CD4-positive, alpha-beta T cell treated with Interleukin-6 for 4 hours (primary cell): Measurements from ENCODE around the gene PIERCE2.
"Not testable (repeated sequence)": the region's sequence is repeated elsewhere in the genome, so short reads cannot be mapped to it uniquely, and the experiment has no call there.

Source experiments
- DNase-seq: peaks from one replicate; pipeline ENCODE4 v3.0.0-alpha.2; 2020; ENCODE audit warnings: mixed read lengths

The PIERCE2 gene

DNA sequence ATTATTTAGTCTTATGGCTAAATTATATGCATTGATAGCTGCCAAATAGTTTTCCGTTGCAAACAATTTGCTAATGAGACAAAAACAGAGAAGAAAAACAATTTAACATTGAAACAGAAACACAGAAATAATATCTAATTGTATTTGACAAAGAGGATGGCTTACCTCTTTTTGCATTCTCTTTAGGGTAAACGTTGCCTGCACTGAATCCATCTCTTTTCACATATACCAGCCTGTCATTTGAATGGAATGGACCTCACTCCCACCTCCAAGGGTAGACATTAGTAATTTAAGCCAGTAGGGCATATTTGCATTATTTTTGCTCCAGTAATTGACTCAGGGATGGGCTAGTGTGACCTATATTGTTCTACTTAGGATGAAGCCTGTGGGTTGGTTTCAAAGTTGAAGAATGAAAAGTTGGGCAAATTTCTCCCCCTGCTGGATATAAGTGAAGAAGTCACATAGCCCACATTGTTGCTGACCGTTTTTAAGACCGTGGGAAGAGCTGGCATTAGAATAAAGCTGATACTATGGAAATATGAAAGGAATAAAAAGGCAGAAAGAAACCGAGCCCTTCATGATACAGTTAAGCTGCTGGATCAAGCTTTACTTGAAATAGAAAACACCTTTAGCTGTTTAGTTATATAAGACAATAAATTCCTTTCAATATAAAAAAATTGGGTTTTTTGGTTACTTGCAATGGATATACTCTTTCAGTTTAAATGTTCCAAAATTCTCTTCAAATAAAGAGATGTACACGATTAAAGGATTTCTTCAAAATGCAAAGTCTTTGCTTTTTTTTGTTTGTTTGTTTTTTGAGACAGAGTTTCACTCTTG lies 26.9 kb downstream of the PIERCE2 start:
- DNase-seq = peak; percentile 7

DNA sequence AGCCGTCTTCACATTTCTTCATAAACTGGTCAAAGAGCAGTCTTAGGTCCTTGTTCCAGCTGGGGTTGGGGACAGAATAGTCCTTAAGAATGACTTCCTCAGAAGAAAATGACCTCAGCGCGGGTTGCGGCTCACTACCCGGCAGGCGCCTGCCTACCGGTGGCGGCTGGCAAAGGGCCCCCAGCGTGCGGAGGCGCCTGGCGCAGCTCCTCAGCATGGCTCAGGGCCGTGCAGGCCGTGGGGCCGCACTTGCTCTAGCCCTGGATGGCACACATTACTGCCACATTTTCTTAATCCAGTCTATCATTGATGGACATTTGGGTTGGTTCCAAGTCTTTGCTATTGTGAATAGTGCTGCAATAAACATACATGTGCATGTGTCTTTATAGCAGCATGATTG lies 34.8 kb downstream of the PIERCE2 start:
- DNase-seq = not testable (repeated sequence)

DNA sequence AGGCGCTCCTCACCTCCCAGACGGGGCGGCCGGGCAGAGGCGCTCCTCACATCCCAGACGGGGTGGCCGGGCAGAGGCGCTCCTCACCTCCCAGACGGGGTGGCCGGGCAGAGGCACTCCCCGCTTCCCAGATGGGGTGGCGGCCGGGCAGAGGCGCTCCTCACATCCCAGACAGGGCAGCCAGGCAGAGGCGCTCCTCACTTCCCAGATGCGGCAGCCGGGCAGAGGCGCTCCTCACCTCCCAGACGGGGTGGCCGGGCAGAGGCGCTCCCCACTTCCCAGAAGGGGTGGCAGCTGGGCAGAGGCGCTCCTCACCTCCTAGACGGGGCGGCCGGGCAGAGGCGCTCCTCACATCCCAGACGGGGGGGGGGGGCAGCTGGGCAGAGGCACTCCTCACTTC lies 37.6 kb downstream of the PIERCE2 start:
- not testable (repeated sequence) for DNase-seq

DNA sequence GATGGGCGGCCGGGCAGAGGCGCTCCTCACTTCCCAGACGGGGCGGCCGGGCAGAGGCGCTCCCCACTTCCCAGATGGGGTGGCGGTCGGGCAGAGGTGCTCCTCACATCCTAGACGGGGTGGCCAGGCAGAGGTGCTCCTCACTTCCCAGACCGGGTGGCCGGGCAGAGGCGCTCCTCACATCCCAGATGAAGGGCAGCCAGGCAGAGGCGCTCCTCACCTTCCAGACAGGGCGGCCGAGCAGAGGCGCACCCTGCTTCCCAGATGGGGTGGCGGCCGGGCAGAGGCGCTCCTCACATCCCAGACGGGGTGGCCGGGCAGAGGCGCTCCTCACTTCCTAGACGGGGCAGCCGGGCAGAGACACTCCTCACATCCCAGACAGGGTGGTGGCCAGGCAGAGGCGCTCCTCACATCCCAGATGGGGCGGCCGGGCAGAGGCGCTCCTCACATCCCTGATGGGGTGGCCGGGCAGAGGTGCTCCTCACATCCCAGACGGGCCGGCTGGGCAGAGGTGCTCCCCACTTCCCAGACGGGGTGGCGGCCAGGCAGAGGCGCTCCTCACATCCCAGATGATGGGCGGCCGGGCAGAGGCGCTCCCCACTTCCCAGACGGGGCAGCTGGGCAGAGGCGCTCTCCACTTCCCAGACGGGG lies 38.2 kb downstream of the PIERCE2 start:
- DNase-seq = not testable (repeated sequence)

DNA sequence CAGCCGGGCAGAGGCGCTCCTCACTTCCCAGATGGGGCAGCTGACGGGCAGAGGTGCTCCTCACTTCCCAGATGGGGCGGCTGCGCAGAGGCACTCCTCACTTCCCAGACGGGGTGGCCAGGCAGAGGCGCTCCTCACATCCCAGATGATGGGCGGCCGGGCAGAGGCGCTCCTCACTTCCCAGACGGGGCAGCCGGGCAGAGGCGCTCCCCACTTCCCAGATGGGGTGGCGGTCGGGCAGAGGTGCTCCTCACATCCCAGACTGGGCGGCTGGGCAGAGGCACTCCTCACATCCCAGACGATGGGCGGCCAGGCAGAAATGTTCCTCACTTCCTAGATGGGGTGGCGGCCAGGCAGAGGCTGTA lies 38.7 kb downstream of the PIERCE2 start:
- DNase-seq = not testable (repeated sequence)

DNA sequence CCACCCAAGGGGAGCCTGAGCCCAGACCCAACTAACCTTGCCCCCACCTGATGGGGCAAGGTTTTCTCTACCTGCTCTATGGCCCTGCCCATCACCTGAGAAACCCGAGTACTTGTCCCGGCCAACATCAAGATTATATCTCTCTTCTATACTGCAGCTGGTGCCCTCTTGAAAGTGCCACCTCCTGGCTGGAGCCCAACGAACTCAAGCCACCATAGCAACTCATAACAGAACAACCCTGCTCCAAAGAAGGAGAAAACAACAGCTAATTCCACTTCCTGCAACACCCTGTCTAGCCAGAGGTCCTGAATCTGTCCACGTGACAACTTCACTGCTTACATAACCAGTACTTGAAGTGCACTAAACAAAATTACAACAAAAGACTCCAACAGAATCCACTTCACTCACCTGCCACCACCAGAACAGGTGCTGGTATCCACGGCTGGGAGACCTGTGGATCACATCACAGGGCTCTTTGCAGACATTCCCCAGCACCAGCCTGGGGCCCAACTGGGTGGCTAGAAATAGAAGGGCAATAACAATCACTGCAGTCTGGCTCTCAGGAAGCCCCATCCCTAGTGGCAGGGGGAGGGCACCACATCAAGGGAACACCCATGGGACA lies 49.2 kb downstream of the PIERCE2 start:
- no peak for DNase-seq

DNA sequence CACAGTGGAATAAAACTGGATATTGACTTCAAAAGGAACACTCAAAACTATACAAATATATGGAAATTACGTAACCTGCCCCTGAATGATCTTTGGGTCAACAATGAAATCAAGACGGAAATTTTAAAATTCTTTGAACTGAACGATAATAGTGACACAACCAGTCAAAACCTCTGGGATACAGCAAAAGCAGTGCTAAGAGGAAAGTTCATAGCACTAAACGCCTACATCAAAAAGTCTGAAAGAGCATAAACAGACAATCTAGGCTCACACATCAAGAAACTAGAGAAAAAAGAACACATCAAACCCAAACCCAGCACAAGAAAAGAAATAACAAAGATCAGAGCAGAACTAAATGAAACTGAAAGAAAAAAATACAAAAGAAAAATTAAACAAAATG lies 53.2 kb downstream of the PIERCE2 start:
- no peak for DNase-seq

DNA sequence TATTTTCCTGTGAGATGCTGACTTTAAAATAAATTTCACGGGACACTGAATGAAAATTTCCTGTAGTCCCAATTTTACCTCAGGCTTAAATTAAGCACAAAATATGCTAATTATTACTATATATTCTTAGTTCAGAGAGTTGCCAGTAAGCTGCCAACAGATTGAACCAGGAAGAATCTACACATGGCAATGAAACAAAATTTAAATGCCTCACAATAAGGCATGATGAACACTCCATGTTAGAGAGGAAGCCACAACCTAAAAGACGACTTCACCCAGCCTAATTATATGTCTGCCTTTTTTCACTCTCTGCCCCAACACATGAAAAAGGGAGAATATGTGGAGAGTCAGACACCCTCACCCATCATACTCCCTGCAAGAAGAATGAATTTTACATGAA lies 60.0 kb downstream of the PIERCE2 start:
- DNase-seq = no peak
